GM19452 (cell line): ENCODE measurements around the gene CNGA3.
"Not testable (repeated sequence)": the region's sequence is repeated elsewhere in the genome, so short reads cannot be mapped to it uniquely, and the experiment has no call there.

Source experiments
- ATAC-seq: cut with Tn5 transposase; IDR thresholded peaks from one replicate; pipeline ENCODE4 v1.9.1; 2021; ENCODE audit not compliant: unreplicated experiment

CNGA3 gene

DNA sequence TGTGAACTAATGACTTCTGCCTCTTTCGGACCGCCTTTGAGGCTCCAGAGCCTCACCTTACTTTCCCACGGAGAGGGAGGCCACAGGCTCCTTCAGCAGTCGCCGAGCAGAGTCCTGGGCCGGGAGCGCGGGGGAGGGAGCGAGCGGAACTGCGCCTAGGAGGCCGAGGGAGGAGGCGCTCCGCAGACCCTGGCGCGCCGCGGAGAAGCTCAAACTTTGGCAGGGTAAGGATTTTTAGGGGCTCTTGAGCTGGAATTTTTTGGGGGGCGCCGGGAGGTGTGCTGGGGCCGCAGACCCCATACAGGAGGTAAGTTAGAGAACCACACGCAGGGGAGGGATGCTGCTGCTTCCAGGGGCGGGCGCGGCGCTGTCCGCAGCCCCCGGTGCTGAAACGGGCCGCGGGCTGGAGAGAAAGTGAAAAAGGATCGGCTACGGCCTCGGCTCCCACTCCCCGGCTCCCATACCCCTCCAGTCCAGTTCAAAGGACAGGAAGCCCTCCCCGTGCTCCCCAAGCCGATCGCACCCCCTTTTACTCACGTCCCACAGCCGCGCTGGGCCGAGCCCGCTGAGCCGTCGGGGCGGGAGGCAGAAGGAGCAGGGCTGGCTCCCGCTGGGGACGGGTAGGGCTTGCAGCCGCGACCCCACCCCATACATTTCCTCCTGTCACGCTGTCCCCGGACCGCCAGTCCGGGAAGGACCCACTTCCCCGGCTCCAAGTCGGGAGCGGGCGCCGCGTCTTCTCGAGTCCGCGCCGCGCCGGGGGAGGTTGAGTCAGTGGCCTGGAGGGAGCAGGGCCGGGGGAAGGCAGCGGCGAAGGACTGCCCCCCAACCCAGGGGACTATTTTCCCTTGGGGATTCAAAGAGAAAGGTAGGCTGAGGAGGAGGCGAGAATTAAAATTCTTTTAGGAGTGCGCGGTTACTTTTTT lies at the start of gene CNGA3:
Gene CNGA3 (plus strand): TSS at position 146 of the 926 bp plus-strand sequence. CDS start 23,520 bp downstream, outside the sequence.
- ATAC-seq = no peak

DNA sequence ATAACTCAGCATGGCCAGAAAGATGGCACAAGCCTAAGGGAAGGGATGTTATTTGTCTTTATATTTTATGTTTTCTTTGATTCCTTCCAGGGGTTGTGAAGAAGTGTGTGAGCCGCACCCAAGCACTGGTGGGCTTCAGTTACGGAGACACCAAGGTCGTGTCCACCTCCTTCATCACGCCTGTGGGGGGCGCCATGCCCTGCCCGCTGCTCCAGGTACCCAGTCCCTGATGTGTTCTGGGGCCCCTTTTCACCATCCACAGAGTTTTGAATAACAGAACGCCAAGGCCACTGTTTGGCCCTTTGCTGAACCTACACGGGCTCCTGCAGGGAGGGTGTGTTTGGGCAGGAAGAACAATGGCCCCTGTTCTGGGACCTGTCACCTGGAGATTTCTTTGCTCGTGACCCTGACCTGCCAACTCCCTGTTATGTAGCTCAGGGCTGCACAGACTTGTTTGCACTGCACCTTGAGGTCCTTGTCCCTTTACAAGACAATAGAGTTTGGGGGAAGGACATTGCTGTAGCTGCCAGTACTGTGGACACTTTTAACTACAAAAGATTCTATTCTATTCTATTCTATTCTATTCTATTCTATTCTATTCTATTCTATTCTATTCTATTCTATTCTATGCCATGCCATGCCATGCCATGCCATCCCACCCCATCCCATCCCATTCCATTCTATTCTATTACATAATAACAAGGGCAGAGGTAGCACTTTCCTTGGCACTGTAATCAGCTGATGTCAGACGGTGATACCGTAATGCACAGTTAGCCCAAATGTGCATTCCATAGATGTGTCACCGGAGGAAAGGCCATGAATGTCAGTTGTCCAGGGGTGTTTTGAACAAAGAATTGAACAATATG lies 48.2 kb upstream of the CNGA3 start:
- ATAC-seq = no peak

DNA sequence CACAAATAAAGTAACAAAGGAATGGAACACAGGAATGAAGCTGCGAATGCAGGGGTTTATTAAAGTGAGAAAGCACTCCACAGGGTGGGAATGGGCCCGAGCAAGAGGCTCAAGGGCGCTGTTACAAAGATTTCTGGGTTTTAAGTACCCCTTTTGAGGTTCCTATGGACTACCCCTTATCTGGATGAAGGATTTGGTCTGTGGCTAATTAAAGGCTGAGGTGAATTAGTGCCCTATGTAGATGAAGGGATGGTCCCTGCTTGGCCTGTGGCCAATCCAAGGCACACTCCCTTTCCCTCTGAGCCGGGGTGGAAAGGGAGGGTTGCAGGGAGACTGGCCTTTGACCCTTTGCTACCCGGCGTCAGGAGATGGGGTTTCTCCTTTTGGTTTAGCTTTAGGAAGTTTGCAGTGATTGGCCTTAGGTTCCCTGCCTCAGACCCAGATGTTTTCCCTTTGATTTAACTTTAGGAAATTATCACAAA lies 47.5 kb upstream of the CNGA3 start:
- no peak for ATAC-seq

DNA sequence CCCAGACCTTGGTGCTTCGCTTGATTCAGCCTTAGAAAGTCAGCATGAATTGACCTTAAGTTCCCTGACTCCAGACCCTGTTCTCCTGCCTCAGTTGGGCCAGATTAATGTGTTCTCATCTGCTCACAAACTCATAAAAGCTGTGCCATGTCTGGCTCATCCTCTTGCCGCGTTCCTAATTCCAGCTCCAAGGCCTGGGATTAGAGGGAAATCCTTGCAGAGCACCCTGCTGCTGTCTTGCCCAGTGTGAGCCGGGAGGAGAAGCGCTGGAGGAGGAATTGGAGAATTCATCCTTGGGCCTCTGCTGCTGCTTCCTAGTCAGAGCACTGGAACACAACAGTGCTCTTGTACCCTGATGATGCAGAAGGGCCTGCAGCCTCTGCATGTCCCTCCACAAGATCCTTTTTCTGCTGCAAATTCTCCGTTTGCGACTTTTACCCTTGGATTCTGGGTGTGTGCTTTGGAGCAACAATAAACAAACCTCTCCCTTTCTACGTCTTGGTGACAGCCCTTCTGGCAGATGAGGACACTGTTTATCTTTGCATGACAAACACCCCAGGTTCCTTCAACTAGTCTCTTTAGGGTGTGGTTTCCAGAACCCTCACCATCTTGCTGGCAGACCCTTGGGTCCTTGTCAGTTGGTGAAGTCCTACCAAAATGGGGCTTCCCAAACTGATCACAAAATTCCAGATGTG lies 46.9 kb upstream of the CNGA3 start:
- no peak for ATAC-seq

DNA sequence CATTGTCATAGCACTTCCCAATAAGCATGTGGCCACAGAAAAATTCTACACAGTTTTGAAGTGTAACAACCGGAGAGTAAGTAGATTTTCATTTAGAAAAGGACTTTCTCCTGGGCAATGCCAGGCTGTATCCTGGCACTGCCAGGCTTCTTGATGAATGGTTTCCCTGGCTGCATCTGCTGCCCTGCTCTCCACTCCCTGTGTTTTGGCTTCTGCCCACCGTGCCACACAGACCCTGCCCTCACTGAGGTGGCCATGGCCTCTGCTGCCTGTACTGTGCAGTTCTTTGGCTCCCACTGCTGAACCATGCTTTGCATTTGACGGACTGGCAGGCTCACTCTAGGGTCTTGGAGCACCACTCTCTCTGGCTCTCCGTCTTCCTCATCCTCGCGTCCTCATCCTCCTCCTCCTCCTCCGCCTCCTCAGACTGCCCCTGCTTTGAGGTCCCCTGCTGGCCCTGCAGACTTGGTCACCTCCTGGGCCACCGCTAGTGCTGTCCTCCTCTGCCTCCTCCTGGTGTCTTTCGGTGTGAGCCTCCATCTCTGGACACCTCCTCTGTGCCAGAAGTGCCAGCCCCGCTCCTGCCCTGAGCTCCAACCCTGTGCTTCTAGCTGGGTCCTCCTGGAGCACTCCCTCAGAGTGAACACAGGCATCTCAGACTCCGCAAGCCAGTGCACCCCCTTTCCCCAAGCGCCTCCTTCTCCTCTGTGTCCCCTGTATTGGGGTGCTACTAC lies 45.9 kb upstream of the CNGA3 start:
- ATAC-seq = no peak

DNA sequence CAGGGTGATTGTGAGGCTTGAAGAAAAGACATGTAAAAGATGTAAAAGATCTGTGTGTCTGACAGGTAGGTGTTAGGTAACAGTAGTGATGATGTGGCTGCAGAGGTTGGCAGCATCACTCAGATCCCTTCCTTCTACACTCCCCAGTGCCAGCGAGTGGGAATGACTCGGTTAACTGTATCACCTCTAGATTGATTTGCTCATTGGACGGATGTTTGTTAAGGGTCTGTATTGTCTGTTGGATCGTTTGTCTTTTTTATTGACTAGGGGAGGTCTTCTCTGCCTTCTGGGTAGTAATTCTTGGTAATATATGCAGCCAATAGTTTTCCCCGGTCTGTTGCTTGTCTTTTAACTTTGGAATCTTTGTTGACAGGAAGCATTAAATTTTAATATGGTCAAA lies 44.8 kb upstream of the CNGA3 start:
- no peak for ATAC-seq

DNA sequence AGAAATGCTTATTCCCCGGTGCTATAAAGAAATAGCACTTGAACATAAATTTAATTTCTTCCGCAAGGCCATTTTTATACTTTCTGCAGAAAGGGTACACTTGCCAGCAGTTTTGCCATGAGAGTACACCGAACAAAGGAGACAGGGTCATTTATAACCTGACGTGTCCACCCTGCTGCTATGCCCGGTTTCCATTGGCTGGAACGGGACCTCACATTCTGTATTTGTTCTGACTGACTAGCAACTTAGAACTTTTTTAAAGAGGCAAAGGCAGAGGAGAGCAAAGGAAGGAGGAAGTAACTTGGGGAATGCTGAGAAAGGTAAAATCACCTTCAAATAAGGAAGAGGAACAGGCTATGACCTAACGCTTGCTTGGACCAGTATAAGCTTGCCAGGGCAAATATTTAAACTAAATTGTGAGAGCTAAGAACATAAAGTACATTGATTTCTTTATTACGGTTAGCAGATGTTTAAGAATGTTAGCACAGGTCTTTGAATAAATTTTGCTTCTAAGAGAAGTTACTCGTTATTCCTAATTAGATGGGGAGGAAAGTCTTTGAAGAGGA lies 39.0 kb upstream of the CNGA3 start:
- not testable (repeated sequence) for ATAC-seq

DNA sequence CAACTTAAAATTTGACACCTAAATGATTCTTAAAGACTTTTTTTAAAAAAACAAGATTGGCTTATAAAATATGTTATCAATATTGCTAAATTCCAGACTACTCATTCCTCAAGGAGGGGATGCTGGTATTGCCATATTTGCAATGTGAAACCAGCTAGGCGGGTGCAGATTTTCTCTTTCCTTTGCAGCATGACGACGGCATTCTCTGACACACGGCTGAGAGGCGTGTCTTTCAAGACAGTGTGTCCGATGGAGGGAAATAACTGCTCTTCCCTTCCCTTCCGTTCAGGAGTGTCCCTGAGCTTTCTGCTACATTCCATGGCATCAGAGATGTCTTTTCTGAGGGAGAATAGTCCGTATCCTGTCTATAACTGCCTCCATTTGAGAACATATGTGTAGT lies 38.2 kb upstream of the CNGA3 start:
- no peak for ATAC-seq

DNA sequence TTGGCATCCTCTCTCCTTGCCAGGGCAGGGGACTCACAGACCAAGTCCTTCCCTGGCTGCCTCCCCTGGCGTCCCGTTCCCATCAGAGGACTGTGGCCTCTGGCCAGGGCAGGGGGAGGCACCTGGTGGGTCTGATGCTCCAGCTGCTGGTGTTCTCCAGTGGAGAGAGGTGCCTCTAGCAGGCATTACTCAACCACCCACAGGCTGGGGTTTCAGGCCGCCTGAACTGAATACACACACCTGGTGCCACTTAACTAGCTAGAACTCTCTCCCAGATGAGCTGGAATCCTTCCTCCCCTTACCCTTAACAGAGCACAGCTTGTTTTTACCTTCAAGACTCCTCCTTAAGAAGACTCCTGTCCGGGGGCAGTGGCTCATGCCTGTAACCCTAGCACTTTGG lies 37.7 kb upstream of the CNGA3 start:
- ATAC-seq = no peak

DNA sequence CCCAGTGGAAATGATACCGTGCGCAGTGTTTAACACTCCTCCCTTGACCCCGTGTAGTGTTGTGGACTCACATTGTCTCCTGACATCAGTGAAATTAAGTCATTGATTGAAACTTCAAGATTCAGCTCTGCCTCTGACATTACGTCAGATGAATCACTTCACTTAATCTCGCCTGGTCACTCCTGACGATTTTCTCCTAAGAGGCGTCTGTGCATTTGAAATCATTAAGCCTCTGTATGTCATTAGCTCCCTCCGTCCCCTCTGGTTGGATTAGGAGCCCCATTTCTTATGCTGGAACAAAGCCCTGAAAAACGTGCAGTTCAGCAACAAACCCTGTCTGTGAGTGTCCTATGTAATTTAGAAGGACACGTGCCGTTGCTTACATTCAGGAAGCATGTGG lies 36.7 kb upstream of the CNGA3 start:
- ATAC-seq = no peak

DNA sequence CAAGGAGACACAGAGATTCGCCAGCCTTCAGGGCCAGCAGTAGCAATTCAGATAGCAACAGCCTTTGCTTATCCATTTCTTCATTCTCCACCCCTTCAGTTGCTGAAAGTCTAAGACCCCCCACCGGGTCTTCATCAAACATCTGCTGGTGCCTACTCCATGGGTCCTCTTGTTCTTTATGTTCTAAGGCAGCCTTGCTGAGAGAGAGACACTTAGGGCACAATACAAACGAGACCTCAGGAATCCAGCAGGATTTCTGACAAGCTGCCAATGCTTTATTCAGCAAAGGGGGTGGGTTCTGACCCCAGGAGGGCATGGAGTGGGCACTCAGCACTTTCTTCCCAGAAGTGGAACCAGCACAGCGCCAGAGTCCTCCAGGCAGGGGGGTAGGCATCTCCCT lies 36.2 kb upstream of the CNGA3 start:
- ATAC-seq = no peak

DNA sequence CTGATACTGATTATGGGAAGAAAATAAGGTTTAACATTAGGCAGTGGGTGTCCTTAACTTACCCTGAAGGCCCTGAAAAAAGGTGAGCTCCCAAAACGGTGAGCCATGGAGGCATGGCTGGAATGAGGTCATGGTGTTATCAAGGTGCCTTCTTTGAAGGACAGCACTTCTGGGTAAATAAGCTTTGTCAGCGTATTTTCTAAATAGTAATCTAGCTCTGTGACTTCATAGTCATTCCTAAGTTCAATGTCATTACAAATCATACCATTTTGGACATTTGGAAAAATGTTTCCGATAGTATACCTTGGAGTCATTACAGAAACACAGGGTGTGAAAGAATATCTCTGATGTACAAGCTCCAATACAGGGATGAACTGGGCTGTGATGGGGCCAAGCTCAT lies 35.2 kb upstream of the CNGA3 start:
- no peak for ATAC-seq

DNA sequence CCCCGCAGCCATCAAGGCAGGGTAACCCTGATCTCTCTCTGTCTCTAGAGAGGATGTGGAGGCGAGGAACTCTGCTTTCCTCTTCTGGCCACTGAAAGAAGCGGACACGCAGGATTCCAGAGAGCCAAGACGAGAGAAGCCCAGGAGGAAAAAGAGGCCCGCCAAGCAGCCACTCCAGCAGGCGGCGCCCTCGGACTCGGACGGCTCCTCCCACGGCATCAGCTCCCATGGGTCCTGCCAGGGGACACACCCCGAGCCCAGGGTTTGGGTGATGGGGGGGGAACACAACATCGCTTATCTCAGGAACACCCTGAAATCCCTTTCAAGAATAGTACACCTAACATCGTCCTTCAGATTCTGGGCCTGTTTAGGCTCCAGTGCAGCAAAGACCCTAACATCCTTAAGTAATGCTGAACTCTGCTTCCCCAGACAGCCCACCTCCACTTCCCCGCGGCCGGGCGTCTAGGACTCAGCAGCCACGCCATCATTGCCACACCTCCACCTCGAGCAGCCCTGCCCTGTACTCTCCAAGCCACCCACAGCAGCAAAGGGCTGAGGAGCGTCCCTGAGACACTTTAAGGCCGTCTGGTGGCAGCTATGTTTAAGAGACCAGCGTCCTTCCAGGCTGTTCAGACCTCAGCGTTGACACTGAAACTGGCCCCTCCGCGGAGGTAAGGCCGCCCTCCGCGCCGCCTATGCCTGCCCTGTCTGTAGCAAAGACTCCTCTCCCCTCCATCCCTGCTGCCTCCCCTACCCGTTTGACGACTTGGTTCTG lies 34.3 kb upstream of the CNGA3 start:
- ATAC-seq = no peak

DNA sequence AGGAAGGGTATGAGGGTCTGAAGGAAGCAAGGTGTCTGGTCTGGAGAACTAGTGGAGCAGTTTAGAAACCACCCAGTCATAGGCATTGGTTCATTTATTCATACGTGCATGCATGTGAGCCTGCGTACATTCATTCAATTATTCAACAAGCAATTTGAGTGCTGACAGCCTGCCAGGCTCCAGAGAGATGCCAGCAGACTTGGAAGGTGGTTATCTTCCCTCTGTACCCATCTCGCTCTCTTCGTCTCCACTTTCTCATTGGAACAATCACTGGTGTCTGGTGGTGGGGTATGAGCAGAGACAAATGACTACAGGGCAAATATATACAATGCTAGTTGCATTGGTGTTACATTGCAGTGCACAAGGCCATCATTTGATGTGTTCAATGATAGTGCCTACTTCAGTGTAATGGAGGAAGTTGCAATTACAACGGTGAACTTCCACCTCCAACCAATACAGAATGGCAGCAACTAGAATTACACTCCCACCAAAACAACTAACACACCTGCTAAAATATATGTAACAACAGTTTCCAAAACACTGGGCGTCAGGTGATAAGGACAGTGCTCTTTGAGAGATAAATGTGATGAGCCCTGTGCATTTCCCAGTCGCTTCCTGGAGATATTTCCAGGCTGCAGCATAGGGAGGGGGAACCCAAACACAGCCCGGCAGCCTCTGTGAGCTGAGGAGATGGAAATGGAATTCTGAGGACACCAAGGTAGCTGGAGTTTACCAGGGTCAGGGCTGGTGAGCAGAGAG lies 32.6 kb upstream of the CNGA3 start:
- ATAC-seq = no peak

DNA sequence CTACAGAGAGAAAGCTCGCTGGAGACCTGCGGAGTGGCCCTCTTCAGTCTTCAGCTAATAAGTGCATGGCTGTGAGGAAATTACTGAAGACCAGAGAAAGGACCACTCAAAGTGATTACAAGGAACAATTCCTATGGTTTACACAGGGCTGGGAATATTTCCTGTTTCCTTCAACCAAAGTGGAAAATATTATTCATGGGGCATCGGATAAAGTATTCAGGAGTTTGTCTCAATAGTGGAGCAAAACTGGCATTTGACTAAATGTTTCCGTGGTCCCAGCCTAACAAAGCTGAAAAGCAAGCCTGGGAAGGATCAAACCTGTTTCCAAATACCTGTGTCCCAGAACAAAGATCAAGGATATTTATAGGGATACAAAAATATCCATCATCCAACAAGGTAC lies 32.0 kb upstream of the CNGA3 start:
- ATAC-seq = no peak

DNA sequence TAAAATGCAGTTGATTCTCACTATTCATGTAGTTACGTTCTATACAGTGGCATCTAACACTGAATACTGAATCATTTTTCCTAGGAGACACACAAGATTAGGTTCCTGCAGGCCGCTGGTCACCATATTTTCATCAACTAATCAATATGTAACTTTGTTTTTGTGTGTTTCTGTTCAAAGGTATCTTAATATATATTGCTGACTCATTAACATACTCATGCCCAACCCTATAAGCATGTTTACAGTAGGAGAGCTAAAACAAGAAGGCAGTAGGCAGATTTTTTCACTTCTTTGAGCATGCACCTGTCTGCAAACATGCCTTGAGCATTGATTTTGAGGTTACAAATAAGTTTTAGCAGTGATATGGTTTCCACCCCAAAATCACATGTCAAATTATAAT lies 30.3 kb upstream of the CNGA3 start:
- ATAC-seq = no peak

DNA sequence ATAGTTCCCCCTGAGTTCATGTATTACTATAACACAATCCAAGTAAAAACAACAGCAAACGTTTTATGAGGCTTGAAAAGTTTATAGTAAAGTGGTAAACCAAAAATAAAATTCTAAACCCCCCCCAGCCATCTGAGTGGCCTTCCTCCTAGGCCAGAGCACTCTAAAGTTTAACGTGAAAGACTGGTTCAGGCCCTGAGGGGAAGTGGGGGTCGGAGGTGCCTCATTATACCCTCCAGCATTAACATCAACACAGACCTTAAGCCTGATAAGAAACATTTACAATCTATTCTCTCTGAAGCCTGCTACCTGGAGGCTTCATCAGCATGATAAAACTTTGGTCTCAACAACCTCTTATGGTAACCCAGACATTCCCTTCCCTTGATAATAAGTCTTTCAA lies 29.0 kb upstream of the CNGA3 start:
- no peak for ATAC-seq

DNA sequence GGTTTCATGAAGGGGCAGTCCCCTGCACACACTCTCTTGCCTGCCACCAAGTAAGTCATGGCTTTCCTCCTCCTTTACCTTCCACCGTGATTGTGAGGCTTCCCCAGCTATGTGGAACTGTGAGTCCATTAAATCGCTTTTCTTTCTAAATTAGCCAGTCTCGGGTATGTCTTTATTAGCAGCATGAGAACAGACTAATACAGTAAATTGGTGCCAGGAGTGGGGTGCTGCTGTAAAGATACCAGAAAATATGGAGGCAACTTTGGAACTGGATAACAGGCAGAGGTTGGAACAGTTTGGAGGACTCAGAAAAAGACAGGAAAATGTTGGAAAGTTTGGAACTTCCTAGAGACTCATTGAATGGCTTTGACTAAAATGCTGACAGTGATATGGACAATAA lies 26.1 kb upstream of the CNGA3 start:
- ATAC-seq = not testable (repeated sequence)

DNA sequence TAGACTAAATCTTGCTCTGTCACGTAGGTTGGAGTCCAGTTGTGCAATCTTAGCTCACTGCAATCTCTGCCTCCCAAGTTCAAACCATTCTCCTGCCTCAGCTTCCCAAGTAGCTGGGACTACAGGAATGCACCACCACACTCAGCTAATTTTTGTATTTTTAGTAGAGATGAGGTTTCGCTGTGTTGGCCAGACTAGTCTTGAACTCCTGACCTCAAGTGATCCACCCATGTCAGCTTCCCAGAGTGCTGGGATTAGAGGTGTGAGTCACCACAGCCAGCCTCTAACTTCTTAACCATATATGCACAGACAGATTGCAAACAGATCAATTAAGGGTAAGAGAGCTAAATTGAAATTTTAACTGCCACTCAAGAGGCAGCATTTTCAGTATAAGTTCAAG lies 22.1 kb upstream of the CNGA3 start:
- no peak for ATAC-seq
